Stimulated activated CD8-positive, alpha-beta memory T cell treated with anti-CD3 and anti-CD28 coated beads, Interleukin-15, amount 100 ng/mL, for 1 hour (primary cell): ENCODE results near the gene SIM2.

Experiments used
- DNase-seq: peaks from one replicate; pipeline ENCODE4 v3.0.0-alpha.2; 2020; ENCODE audit warnings: low read depth

The SIM2 gene

DNA sequence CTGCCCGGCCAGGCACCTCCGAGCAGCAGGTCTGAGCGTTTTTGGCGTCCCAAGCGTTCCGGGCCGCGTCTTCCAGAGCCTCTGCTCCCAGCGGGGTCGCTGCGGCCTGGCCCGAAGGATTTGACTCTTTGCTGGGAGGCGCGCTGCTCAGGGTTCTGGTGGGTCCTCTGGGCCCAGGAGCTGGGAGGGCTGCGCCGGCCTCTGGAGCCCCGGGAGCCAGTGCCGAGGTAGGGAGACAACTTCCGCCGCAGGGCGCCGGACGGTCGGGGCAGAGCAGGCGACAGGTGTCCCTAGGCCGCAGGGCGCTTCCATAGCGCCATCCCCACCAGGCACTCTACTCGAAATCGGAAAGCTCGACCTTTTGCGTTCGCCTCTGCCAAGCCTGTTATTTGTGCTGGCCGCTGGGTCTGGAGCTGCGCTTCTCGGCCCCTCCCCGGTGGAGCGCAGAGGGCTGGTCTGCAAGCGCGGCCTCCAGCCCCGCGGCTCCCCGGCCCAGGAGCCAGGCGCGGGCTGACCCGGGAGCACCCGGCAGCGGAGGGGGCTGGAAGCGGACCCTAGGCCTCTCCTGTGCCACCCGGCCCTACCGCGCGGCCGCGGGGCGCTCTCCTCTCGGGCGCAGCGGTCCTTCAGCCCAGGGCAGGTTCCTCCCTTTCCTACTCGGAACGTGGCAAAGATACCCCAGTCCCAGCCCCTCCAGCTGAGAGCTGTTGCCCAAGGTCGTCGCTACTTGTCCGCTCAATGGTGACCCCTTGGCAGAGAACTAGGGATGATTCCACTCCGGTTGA, 2.2 kb downstream of the SIM2 start:
- DNase-seq: no peak

DNA sequence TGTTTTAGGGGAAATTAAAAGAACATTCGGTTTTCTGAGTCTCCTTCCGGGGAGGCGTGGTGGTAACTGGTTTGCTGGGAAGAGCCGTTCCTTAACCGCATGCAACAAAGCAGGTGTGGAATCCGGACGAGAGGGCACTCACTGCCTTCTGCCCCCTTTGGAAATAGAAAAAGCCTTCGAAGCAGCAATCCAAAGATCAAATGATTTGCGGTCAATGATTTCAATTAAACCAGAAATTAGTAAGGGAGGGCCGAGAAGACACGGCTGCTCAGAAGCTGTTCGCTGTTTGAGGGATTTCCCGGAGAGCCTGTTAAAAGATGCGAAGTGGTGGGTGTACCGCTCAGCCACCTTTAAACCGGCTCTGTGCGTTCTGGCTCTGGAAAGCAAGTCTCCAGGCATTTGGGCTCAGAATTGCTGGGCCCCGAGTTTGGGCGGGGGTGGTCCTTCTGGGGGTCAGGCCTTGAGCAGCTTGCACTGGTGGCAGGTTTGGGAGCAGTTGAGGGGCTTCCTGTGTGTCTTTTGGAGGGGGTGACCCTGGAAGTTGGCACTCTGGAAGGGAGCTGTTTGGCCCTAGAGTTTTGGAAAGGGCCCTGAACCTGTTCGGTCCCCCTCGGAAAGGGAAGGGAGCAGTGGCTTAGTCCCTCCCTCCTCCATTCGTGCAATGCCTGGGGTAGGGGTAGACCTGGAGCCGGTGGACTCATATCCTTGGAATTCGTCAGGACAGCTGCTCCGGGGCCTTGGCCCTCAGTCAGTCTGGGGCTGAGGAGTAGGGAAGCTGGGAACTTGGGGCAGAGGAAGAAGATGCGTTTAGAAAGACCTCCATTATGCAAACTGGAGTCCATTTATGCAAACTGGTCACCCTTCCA, 3.1 kb downstream of the SIM2 start:
- DNase-seq: no peak

DNA sequence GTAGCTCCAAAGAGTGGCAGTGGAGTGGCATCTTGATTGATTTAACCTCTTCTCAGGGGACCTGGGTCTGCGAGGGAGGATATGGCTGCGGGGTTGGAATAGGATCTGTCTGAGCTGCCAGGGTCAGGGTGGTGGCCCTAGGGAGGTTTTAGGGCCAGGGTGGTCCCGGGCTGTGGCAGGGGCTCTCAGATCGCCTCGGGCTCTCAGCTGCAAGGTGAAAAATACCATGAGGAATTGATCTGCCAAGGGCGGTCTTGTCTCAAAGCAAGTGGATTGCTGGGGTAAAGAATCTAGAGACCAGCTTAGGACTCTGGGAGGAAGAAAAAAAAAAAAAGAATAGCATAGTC, 3.7 kb downstream of the SIM2 start:
- DNase-seq: no peak

DNA sequence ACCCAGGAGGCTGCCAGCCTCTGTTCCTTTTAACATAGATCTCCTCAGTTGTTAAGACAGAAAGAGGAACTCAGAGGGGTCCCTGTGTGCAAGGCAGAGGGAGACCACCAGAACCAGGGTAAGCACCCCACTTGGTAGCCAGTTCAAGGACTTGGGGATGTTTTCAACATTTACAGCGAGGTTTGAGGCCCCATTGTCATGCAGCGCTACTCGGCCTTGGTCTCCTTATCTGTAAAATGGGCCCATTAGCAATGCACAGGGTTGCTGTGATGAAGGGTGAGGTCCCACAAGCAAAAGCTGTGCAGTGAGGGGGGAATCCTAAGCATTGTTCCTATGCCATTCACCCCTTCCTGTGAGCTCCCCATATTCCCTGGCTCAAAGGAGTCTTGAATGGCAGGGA, 4.2 kb downstream of the SIM2 start:
- no peak for DNase-seq

DNA sequence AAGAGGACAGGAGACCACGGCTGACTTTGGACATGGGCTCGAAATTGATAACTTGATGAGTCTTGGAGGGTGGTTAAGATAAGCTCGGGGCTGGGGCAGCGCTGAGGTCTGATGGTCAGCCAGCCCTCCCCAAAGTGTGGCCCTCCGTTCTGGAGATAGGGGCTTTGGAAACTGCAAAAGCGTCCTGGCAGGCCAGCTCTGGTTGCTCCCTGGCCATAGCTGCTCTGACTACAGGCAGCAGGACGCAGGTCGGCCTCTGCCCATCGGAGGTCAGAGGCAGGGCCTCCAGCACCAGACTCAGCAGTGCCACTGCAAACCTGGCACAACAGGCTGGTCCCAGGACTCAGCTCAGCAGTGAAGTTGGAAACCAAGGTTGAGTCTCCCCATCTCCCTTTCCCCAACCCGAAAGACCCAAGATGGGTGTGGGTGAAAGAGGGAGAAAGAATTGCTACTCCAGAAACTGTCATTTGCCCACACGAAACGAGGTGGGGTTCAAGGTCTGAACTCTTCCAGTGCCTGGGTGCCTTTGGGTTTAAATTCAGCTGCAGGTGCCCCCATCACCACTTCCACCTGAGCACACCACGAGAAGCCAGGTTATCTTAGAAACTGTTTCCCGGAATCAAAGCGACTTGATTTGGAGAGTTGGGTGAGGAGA, 4.8 kb downstream of the SIM2 start:
- DNase-seq: no peak

DNA sequence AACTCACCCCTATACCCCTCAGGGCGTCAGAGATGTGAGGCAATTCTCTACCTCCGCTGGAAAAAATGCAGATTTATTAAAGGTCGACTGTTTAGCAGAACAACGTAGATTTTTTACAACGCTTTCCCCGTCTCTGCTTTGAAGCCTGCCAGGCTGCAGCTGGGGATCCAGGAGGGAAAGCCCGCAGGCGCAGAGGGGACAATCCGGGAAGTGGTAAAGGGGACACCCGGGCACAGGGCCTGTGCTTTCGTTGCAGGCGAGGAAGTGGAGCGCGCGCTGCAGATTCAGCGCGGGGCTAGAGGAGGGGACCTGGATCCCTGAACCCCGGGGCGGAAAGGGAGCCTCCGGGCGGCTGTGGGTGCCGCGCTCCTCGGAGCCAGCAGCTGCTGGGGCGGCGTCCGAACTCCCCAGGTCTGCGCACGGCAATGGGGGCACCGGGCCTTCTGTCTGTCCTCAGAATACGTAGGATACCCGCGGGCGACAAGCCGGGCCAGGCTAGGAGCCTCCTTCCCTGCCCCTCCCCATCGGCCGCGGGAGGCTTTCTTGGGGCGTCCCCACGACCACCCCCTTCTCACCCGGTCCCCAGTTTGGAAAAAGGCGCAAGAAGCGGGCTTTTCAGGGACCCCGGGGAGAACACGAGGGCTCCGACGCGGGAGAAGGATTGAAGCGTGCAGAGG, 5.5 kb downstream of the SIM2 start:
- DNase-seq: no peak

DNA sequence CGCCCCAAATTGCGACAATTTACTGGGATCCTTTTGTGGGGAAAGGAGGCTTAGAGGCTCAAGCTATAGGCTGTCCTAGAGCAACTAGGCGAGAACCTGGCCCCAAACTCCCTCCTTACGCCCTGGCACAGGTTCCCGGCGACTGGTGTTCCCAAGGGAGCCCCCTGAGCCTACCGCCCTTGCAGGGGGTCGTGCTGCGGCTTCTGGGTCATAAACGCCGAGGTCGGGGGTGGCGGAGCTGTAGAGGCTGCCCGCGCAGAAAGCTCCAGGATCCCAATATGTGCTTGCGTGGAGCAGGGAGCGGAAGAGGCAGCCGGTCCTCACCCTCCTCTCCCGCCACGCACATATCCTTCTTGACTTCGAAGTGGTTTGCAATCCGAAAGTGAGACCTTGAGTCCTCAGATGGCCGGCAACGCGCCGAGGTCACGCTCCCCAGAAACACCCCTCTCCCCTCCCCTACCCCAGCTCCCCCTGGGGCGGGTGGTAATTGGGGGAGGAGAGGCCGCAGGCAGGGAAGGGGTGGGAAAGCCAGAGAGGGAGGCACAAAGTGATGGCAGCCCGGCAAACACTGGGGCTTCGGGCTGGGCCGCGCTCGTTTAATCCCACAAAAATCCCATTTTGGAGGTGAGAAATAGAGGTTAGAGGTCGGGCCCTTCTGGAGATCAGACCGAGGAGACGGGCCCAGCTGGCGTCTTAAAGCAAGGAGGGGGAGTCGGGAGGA, 6.2 kb downstream of the SIM2 start:
- no peak for DNase-seq

DNA sequence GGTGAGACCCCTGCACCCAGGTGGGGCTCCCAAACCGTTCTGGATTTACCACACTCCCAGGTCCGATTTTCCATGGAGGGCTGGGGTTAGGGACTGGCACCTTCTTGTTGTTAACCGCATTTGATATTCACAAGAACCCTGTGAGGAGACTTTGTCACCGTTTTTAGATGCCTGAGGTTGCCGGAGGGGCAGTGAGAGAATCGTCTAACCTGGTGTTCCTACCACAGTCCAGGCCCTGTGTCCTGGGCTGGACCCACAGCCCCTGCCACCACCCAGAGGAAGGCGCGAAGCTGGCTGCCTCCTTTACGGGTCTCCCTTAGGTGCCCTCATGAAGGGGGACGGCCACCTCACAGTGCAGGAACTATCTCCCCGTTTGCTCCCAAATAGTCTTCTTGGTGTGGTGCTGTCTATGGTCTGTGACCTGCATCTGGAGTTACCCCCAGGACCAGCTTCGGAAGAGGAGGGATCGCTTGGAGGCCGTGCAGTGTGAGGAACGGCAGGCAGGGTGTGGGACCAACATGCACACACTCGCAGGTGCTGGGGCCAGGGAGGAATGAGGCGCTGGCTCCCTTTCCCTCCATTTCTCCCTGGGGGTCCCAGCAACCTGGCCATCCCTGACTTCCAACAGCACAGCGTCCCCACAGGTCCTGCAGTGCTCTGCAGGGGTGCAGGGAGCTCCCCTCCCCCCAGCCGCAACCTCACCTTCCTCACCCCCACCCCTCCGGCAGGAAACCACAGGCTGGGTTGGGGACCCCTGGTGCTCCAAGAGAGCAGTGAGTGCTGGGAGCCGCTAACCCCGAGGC, 7.0 kb downstream of the SIM2 start:
- no peak for DNase-seq

DNA sequence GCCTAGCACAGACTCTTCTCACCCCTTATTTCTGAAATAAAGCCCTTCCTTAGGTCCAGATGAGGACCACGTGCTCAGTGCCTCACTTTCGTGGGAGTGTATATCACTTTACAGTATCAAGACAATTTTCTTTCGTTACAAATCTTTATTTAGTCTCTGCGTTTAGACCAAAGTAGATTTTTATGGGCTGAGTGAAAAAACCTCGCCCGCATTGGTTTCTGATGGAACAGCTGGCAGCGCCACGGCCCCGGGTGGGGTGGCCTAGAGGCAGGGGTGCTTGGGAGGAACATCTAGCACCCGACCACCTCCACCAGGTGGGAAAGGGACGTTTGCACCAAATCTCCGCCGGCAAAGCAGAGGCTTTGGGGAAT, 7.6 kb downstream of the SIM2 start:
- DNase-seq: no peak

DNA sequence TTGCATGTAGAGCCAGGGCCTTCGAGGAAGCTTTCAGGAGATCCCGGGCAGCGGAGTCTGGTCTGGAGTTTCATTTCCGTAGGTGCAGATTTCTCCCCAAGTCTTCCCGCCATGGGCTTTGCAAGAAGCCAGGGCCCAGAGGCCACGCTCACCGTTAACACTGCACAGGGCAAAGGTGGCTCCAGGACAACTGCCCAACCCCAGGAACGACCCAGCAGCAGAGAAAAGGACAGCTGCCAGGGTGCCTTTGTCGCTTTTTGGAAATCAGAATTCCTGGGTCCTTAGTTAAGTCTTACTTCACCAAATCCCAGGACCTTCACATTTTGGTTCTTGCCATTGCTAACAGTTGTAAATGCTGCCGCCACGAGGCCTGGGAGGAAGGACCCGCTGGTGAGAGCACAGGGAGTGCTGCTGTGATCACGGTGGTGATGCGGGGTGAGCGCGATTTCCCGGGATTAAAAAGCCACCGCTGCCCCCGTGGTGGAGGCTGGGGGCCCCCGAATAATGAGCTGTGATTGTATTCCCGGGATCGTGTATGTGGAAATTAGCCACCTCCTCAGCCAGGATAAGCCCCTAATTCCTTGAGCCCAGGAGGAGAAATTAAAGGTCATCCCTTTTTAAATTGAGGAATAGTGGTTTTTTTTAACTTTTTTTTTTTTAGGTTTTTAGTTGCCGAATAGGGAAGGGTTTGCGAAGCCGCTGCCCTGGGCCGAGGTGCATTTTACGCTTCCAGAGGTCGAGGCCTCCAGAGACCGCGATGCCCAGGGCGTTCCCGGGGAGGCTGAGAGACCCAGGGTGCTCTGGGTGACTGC, 8.2 kb downstream of the SIM2 start:
- DNase-seq: no peak

DNA sequence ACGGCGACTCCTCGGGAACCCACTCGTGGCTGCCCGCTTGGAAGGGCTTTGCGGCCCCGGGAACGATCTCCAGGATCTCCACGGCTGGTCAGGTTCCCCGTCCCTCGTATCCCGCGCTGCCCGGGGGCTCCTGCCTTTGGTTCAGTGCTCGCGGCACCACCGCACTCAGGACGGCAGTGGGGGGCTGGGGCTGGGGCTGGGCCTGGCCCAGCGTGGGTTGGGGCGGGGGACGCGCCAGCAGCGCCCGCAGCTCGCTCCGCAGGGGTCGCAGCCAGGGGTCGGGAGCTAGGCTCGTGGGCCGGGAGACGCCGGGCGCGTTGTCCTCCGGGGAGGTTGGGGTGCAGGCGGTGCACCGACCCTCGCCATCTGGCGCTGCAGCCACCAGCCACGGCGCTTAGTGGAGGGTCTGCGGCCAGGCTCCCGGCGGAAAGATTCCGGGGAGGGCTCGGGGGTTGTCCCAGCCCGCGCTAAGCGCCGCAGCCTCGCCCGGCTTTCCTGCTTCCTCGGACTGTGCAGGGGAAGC, 8.9 kb downstream of the SIM2 start:
- DNase-seq: no peak

DNA sequence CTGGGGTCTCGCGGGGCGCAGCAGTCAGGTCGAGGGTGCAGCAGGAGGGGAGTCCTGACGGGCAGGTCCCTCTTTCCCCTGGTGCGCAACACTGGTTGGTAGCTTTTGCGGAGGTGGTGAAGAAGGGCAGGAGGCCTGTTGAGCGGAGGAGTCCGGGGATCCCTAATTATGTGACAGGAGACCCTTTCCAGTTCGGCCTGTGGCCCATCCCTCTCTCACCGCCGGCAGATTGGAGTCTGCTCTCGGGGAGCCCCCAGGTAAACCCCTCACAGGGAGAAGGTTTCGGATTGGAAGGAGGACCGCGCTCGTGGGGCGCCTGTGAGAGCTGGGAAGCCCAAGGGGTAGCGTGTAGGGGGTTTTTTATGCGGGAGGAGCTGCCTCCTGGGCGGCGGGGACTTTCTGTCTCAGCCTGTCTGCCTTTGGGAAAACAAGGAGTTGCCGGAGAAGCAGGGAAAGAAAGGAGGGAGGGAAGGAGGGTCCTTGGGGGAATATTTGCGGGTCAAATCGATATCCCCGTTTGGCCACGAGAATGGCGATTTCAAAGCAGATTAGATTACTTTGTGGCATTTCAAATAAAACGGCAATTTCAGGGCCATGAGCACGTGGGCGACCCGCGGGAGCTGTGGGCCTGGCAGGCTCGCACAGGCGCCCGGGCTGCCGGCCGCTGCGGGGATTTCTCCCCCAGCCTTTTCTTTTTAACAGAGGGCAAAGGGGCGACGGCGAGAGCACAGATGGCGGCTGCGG, 9.5 kb downstream of the SIM2 start:
- no peak for DNase-seq

DNA sequence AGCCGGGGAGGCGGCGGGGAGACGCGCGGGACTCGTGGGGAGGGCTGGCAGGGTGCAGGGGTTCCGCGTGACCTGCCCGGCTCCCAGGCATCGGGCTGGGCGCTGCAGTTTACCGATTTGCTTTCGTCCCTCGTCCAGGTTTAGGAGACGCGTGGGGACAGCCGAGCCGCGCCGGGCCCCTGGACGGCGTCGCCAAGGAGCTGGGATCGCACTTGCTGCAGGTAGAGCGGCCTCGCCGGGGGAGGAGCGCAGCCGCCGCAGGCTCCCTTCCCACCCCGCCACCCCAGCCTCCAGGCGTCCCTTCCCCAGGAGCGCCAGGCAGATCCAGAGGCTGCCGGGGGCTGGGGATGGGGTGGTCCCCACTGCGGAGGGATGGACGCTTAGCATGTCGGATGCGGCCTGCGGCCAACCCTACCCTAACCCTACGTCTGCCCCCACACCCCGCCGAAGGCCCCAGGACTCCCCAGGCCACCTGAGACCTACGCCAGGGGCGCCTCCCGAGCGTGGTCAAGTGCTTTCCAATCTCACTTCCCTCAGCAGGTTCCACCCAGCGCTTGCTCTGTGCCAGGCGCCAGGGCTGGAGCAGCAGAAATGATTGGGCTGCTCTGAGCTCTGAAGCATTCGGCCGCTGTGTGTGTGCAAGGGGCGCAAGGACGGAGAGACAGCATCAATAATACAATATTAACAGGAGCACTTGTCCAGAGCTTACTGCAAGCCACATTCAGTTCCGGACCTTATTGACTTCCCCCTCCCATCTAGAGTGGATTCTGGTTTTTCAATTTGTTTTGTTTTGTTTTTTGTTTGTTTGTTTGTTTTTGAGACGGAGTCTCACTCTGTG, 10.3 kb downstream of the SIM2 start:
- no peak for DNase-seq

DNA sequence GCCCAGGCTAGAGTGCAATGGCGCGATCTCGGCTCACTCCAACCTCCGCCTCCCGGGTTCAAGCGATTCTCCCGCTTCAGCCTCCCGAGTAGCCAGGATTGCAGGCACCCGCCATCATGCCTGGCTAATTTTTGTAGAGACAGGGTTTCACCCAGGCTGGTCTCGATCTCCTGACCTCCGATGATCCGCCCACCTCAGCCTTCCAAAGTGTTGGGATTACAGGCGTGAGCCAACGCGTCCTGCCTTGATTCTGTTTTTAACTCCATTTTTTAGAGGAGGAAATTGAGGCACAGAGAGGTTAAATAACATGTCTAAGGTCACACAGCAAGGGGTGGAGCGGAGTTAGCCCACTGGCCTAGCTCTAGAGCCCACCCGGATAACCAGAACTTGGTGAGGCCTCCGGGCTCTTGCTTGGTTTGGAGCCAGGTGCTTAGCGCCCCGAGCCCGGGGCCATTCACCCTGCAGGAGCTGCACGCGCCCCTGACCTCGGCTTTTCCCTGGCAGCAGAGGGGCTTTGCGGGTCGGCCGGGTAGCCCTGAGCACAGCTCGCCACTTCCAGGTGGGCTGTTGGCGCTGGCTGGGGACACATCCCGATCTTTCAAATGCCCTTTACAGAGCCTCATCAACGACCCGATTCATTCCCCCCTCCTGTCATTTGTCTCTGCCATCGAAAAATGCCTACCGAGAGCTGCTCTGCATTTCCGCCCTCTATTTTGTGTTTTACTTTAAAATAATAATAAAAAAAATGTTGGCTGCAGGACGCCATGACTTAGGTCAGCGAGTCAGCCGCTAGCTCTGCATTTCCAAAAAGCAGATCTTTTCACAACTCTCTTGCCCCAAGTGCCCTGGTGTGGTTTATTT, 11.2 kb downstream of the SIM2 start:
- no peak for DNase-seq

DNA sequence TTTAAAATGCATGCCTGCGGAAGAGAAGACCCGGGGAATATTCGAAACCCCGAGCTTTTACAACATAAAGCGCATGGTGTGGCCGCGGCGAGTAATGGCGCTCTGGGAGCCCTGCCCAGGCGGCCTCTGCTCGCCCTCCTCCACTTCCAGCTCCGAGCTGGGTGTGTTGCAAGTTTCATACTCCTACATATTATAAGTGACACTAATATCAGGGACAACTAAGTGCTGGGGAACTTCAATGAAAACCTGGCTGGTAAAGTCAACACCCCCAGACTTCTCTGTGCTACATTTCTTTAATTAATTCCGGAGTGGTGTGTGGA, 11.8 kb downstream of the SIM2 start:
- no peak for DNase-seq

DNA sequence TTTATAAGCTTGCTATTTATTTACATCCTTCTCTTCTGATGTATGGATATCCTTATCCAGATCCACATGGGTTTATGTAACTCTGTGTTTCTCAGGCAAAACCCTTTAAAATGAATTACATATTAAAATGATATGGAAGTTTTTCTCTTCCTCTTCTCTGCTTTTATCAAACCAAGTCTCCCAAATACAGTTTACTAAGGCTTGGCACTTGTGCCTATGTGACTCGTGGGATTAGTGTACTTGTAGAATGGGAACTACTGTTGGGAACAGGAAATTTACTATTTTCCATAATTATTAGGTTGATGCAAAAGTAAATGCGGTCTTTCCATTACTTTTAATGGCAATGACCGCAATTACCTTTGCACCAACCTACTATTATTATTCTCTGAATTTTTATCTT, 14.8 kb downstream of the SIM2 start:
- no peak for DNase-seq

DNA sequence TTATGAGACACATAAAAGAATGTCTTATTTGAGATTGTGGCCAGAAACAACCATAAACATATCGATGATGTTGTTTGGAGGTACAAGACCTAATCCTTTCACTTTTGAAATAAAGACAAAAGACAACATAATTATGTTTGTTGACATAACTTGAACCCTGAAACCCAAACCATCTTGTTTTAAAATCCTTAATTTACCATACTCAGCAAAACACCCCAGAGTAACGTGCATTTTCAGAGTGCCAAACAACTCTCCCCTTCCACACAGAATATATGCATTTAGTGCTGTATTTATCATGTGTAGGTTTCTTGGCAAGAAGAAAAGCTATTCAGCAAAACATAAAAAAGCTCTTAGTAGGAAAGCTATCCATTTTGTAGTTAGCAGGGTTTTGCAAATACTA, 17.5 kb downstream of the SIM2 start:
- no peak for DNase-seq
